Measurements from ENCODE around the gene TBR1.

Gene TBR1

GRCh38 chr2:161430386-161430785, 14.3 kb downstream of the TBR1 start:
- DNase-seq: no peak

- DNase-seq: no peak
These were observed 16.0 kb downstream of the TBR1 start for GRCh38 chr2:161432107-161432506.

GRCh38 chr2:161434118-161434517, 18.0 kb downstream of the TBR1 start:
- no peak for DNase-seq

DNA sequence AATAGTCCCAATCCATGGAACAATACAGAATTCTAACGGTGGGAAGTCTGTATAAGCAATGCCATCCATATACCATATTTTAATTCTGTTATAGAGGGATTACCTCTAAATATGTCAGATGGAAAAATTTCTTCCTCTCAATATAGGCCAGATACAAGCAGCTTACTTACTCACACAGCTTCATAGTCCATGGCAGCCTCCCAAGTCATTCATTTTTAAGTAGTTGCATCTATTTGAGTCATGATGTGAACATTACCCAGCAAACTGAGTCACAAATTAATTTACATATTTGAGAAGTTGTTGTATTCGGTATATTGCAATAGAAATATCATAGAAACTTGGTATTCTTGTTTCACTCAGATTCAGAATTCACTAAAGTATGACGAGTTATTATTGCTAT, 20.3 kb downstream of the TBR1 start:
- no peak for DNase-seq

- DNase-seq: no peak
These were observed 22.5 kb downstream of the TBR1 start for GRCh38 chr2:161438598-161438997.

GRCh38 chr2:161445097-161445496, 29.0 kb downstream of the TBR1 start:
- no peak for DNase-seq

- DNase-seq: no peak
These were observed 32.3 kb downstream of the TBR1 start for GRCh38 chr2:161448431-161448830.

DNA sequence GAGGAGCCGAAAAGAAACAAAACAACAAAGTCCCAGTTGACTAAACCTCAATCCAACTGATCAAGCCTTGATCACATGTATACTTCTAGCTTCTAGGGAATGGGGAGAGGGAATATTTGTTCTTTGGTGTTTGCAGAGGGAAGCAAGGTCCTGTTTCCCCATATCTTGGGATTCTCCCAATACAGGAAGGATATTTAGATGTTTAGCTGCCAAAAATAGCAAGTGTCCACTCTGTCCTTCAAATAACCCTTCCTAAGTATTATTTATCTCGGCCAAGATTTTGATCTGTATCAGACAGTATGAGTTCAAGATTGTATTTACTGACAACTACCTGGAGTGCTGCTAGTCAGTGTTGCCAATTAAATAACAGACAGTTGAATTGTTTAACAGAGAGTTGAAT, 55.5 kb downstream of the TBR1 start:
- no peak for DNase-seq

DNA sequence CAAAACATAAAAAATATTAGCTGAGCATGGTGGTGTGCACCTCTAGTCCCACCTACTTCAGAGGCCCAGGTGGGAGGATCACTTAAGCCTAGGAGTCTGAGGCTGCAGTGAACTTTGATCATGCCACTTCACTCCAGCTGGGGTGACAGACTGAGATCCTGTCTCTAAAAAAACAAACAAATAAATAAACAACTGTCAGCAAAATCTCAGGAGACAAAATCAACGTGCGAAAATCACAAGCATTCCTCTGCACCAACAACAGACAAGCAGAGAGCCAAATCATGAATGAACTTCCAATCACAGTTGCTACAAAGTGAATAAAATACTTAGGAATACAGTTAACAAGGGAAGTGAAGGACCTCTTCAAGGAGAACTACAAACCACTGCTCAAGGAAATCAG, 58.8 kb downstream of the TBR1 start:
- no peak for DNase-seq
